Fibroblast of lung (primary cell): ENCODE measurements around the gene SULT6B1.

Experiments used
- CTCF ChIP-seq, 2 donors: IDR thresholded peaks in 1 of 2; conservative IDR thresholded peaks in 1 of 2; 1 replicate in 1 of 2; 2 replicates in 1 of 2; pipeline ENCODE4 v1.5.1; 2011 to 2012; ENCODE audit warnings: low read length in 2 of 2, control low read depth in 1 of 2, inconsistent platforms in 1 of 2, low read depth in 1 of 2, mild to moderate bottlenecking in 1 of 2
- EZH2 ChIP-seq: IDR thresholded peaks from 2 replicates; pipeline ENCODE4 v1.5.1; 2012; ENCODE audit warnings: low read length, control low read depth, mild to moderate bottlenecking; ENCODE audit errors: missing control alignments

GRCh38 chr2:37211212-37211611 lies 22.7 kb upstream of the SULT6B1 start:
- TF ChIP-seq CTCF (conservative IDR thresholded peaks at IDR 0.05 in 1 of 2, IDR thresholded peaks at IDR 0.05 in 1 of 2; ENCODE audit: low read depth in 1 of 2, low read length in 2 of 2) (no peak), EZH2 (no peak)
